NB4 (cell line): ENCODE results near the gene C1QC.

ENCODE experiments used
- MAX ChIP-seq: IDR thresholded peaks from 2 replicates; pipeline ENCODE4 v1.6.1; 2011; ENCODE audit warnings: low read depth, low read length
- MYC ChIP-seq: IDR thresholded peaks from 2 replicates; pipeline ENCODE4 v1.6.1; 2011; ENCODE audit warnings: low read depth, low read length
- POLR2A ChIP-seq: IDR thresholded peaks from 2 replicates; pipeline ENCODE4 v1.6.1; 2011; ENCODE audit warnings: mild to moderate bottlenecking; ENCODE audit not compliant: insufficient read length; ENCODE audit errors: extremely low read depth
- TF ChIP-seq, protein P1 (sequence below): IDR thresholded peaks from one replicate; pipeline ENCODE4 v1.5.1; 2012; ENCODE audit warnings: low read depth, low read length

- TF ChIP-seq MAX, result no peak
- TF ChIP-seq POLR2A, result no peak
- TF ChIP-seq, protein P1, sequence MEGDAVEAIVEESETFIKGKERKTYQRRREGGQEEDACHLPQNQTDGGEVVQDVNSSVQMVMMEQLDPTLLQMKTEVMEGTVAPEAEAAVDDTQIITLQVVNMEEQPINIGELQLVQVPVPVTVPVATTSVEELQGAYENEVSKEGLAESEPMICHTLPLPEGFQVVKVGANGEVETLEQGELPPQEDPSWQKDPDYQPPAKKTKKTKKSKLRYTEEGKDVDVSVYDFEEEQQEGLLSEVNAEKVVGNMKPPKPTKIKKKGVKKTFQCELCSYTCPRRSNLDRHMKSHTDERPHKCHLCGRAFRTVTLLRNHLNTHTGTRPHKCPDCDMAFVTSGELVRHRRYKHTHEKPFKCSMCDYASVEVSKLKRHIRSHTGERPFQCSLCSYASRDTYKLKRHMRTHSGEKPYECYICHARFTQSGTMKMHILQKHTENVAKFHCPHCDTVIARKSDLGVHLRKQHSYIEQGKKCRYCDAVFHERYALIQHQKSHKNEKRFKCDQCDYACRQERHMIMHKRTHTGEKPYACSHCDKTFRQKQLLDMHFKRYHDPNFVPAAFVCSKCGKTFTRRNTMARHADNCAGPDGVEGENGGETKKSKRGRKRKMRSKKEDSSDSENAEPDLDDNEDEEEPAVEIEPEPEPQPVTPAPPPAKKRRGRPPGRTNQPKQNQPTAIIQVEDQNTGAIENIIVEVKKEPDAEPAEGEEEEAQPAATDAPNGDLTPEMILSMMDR, result no peak
- no peak for TF ChIP-seq MYC
These were observed 5.5 kb upstream of the C1QC start for GRCh38 chr1:22637907-22638445.
